Aorta (tissue), 5 donors: ENCODE measurements around the gene SYCP3. TPM values are rescaled to one million over a fixed set of nuclear protein-coding genes. Genes with fewer than 3 reads are reported as not detected.
A peak's percentile ranks its signal among the peaks of the same experiment; 100 is the strongest.

ENCODE experiments used
- ATAC-seq: fragments of 200-7000 bp; cut with Tn5 transposase; one replicate; pipeline ENCODE4 v1.9.1; 2022; ENCODE audit warnings: moderate library complexity; ENCODE audit not compliant: low FRiP score
- DNase-seq, 2 donors: peaks; one replicate each; pipeline ENCODE4 v3.0.0-alpha.2; 2020
- H3K27ac ChIP-seq, 2 donors: one replicate each; pipeline ENCODE4 v1.5.1; 2013; ENCODE audit warnings: low read length in 2 of 2, mild to moderate bottlenecking in 2 of 2, moderate library complexity in 2 of 2, control low read depth in 1 of 2, inconsistent platforms in 1 of 2, low read depth in 1 of 2
- H3K27me3 ChIP-seq, 2 donors: one replicate each; pipeline ENCODE4 v1.6.1; 2013; ENCODE audit warnings: control low read depth in 1 of 2, low read length in 1 of 2, mild to moderate bottlenecking in 1 of 2, moderate library complexity in 1 of 2; ENCODE audit not compliant: insufficient read depth in 2 of 2, control insufficient read depth in 1 of 2
- H3K36me3 ChIP-seq, 2 donors: one replicate each; pipeline ENCODE4 v1.6.1; 2013; ENCODE audit warnings: control low read depth in 1 of 2, low read length in 1 of 2, mild to moderate bottlenecking in 1 of 2; ENCODE audit not compliant: insufficient read depth in 2 of 2, control insufficient read depth in 1 of 2
- H3K4me1 ChIP-seq, 2 donors: one replicate each; pipeline ENCODE4 v1.6.1; 2013; ENCODE audit warnings: low read length in 2 of 2, control low read depth in 1 of 2, mild to moderate bottlenecking in 1 of 2, moderate library complexity in 1 of 2; ENCODE audit not compliant: insufficient read depth in 2 of 2, control insufficient read depth in 1 of 2
- H3K4me3 ChIP-seq, 2 donors: one replicate each; pipeline ENCODE4 v1.5.1; 2013; ENCODE audit warnings: low read length in 2 of 2, control low read depth in 1 of 2, mild to moderate bottlenecking in 1 of 2
- H3K9me3 ChIP-seq: one replicate; pipeline ENCODE4 v1.6.1; 2013; ENCODE audit warnings: mild to moderate bottlenecking, low read length; ENCODE audit not compliant: control insufficient read depth
- WGBS, 2 donors: extraction: QIAGEN DNeasy Blood & Tissue Kit; methylation state at CpG; one replicate each; pipeline ENCODE4 v1.1.7; 2013; 5-methylcytosine and 5-hydroxymethylcytosine counted together
- intact Hi-C, 2 donors: fragments of 100-400 bp; cut with DNase I; formaldehyde crosslinking; loops; one replicate each; pipeline versions ENCODE4 v1.14.2 to v1.15.0; 2022
- polyA plus RNA-seq, 2 donors: library from polyadenylated mRNA; stranded (reverse); fragments of 200-250 nt; gene quantifications; one replicate each; pipeline ENCODE4 v1.2.3, GENCODE V29; 2013
- total RNA-seq, 2 donors: library from RNA; stranded (reverse); fragmentation: NEBNext Ultra II Directional; extraction: Animal tissue kit (Norgen Biotek cat#: 25700); gene quantifications; one replicate each; pipeline ENCODE4 v1.2.1, GENCODE V29; 2021
- donor health status: healthy with polysubstance abuse.
- donor health status: Bipolar disorder and iron deficiency.
- donor health status: DM: no; HTN: no; CAD: no.
- donor health status: DM: no; HTN: no; CAD: no.
- donor health status: DM: yes; HTN: yes; CAD: no.

The SYCP3 gene
- total and polyA plus RNA-seq, 4 donors = 0.03 to 0.65 (median 0.48) TPM; not detected in 1

DNA sequence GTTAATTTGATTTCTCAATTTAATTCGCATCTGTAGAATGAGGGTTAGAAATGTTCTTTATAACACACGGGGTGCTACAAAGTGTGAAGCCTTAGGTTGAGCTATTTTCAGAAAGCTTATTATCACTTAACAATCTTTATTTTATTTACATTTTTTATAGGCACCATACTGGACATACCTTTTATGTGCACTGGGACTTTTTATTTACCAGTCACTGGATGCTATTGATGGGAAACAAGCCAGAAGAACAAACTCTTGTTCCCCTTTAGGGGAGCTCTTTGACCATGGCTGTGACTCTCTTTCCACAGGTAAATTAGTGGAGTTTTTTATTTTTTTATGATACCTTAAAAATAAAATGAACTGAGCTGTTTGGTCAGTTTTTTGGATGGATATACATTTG is 25.3 kb downstream of the SYCP3 start:
- Histone ChIP-seq H3K27me3 (no peaks in the 10 kb centered on the region), H3K4me3 (no peak overlapping the region), H3K4me1 (peaks cover 0 to 2% of the 10 kb centered on the region in 2 donors), H3K36me3 (no peaks in the 10 kb centered on the region), H3K27ac (no peak overlapping the region), H3K9me3 (no peaks in the 10 kb centered on the region)
- intact Hi-C loops = no loop called here
- DNase-seq = no peak
- WGBS, 2 donors = 88 to 91% methylated on average over 2 of the region's 2 CpGs
- no peak for ATAC-seq

DNA sequence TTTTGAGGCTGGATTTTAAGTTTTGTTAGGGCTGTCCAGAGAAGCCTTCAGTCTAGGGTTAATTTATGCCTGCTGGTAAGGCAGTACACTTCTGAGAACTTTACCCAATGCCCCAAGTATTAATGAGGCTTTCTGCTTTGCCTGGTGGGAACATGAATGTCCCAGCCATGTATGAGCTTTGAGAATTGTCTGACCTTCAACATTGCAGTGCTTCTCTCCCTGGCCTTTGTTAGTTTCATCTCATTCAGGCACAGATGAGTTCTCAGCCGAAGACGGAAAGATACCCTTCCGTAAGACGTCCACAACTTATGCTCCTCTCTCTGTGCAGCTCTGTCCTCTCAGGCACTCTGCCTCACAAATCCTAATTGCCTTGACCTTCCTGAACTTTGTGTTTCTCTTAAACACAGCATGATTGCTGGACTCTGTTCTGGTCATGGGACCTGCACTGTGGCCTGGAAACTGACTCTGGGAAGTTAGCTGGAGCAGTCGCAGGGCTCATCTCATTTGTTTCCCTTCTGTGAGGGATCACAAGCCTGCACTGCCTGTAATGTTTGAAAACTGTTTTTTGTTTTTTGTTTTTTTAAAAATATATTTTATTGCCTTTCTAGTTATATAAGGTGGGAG is 26.1 kb downstream of the SYCP3 start:
- 66 to 75% methylated on average over 5 of the region's 5 CpGs for WGBS, 2 donors
- no peak overlapping the region for H3K27ac ChIP-seq
- H3K4me1 ChIP-seq = peaks cover 0 to 2% of the 10 kb centered on the region in 2 donors
- DNase-seq (peak in 1 of 2 donors; percentile 64), ATAC-seq (peak; percentile 79)
- intact Hi-C loops = no loop called here
- no peaks in the 10 kb centered on the region for H3K27me3 ChIP-seq
- no peaks in the 10 kb centered on the region for H3K9me3 ChIP-seq
- no peaks in the 10 kb centered on the region for H3K36me3 ChIP-seq
- H3K4me3 ChIP-seq = no peak overlapping the region

DNA sequence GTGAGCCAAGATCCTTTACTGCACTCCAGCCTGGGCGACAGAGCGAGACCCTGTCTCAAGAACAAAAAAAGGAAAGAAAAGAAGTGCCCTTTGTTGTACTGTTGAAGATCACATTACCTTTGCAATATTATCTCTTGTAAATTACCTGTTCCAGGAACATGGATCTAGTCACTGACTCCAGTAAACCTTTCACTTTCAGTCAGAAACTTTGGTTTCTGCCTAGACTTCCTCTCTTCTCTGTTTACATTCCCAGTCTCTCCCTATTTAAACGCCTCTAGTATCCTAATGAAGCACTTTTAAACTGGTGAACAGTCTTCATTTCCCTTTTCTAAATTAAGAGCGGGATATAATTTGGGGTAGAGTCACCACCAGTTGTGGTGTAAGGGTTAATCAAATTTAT is 29.0 kb downstream of the SYCP3 start:
- DNase-seq (no peak), ATAC-seq (no peak)
- no peaks in the 10 kb centered on the region for H3K27me3 ChIP-seq
- no peak overlapping the region for H3K4me3 ChIP-seq
- H3K27ac ChIP-seq = no peak overlapping the region
- peaks cover 0 to 2% of the 10 kb centered on the region in 2 donors for H3K4me1 ChIP-seq
- no peaks in the 10 kb centered on the region for H3K36me3 ChIP-seq
- intact Hi-C loops = no loop called here
- no peaks in the 10 kb centered on the region for H3K9me3 ChIP-seq
- WGBS, 2 donors = 94 to 95% methylated on average over 4 of the region's 4 CpGs

DNA sequence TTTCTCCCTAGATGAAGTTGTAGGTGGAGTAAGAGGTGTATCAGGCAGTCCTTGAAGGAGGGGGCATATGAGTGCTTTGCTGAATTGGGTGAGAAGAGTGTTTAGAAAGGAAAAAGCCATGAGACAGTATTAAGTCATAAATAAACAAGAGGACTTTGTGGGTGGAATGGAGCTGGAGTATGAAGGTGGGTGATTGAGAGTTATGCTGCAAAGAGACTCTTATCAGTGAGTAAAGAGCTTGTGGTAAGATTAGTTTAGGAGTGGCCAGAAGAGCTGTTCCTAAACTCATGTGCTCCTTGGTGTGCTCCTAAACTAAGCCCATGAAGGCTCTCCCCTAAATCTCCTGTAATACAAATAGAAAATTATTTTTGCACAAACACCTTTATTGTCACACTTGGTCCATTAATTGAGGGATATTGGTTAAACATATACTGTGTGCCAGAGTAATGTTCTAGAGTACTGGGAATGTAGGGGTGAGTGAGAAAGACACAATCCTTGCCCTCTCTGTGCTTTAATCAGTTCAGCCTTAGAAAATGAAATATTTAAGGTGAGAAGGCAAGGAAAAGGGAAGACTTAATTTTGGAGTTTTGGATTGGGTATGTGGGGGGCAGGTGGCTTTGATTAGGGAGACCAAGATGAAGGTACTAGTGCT is 32.0 kb downstream of the SYCP3 start:
- no peak for ATAC-seq
- Histone ChIP-seq H3K27me3 (no peaks in the 10 kb centered on the region), H3K36me3 (no peaks in the 10 kb centered on the region), H3K4me1 (peaks cover 0 to 2% of the 10 kb centered on the region in 2 donors), H3K27ac (no peak overlapping the region), H3K9me3 (no peaks in the 10 kb centered on the region), H3K4me3 (no peak overlapping the region)
- intact Hi-C loops = no loop called here
- no peak for DNase-seq

DNA sequence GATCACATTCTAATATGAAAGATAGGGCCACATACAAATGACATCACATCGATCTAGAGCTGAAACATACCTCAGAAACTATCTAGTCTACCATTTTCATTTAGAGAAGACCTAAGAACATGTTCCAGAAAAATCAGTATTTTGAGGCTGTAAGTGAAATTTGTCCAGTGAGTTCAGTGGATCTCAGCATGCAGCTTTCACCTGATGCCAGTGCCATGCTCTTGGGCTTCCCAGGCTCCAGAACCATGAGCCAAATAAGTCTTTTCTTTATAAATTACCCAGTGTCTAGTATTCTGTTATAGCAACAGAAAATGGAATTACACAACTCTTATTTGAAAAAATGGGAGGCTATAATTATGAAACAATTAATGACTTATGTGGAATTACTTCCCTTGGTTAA is 32.9 kb downstream of the SYCP3 start:
- Histone ChIP-seq H3K36me3 (no peaks in the 10 kb centered on the region), H3K27me3 (no peaks in the 10 kb centered on the region), H3K4me3 (no peak overlapping the region), H3K27ac (no peak overlapping the region), H3K4me1 (peaks cover 0 to 2% of the 10 kb centered on the region in 2 donors), H3K9me3 (no peaks in the 10 kb centered on the region)
- intact Hi-C loops = no loop called here
- 99 to 100% methylated on average over 1 of the region's 1 CpG for WGBS, 2 donors
- no peak for DNase-seq
- ATAC-seq = no peak

DNA sequence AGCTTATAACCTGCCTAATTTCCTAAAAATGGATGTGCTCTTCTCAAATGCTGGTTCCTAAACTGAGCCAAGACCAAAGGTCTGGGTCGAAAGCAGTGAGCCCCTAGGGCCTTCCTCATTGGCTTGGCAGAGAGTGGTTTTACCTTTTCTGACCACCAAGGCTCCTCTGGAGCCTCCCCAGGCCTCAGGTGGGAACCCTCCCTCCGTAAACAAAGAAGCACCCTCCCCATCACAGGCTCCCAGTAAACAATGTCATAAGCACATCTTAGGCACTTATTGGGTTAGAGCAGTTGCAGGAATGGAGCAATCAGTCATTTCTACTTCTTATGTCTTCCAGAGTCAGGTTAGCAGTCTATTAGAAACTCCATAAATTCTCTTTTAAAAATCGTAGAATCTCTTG is 35.8 kb downstream of the SYCP3 start:
- DNase-seq (no peak), ATAC-seq (no peak)
- no peak overlapping the region for H3K27ac ChIP-seq
- no peaks in the 10 kb centered on the region for H3K27me3 ChIP-seq
- 84 to 88% methylated on average over 3 of the region's 3 CpGs for WGBS, 2 donors
- H3K4me3 ChIP-seq = no peak overlapping the region
- intact Hi-C loops = no loop called here
- H3K36me3 ChIP-seq = no peaks in the 10 kb centered on the region
- H3K9me3 ChIP-seq = no peaks in the 10 kb centered on the region
- H3K4me1 ChIP-seq = peaks cover 0 to 2% of the 10 kb centered on the region in 2 donors

DNA sequence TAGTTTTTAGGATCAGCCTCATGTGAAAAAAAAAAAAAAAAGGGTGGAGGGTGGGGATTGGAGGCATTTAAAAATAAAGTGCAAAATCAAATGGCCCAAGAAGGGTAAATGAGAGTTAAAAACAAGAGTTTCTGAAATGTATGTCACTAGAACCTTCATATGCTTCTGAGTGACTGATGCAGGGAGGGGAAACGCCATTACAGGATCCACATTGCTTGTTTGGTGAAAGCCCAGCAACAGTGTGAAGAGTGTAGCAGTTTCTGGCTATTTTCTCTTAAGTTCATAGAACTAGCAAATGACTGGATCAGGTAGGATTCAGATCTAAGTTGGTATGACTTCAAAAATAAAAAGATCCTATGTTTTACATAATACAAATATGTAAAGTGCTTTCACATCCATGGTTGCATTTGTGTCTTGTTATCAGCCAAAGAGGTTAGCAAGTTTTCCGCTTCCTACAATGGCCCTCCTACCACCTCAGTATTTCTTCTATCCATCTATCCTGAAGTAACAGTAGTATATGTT is 38.9 kb downstream of the SYCP3 start:
- Histone ChIP-seq H3K4me1 (peaks cover 0 to 2% of the 10 kb centered on the region in 2 donors), H3K9me3 (no peaks in the 10 kb centered on the region), H3K27ac (no peak overlapping the region), H3K27me3 (no peaks in the 10 kb centered on the region), H3K36me3 (no peaks in the 10 kb centered on the region), H3K4me3 (no peak overlapping the region)
- ATAC-seq (no peak), DNase-seq (no peak)
- intact Hi-C loops = no loop called here
- WGBS, 2 donors = 88 to 89% methylated on average over 2 of the region's 2 CpGs

DNA sequence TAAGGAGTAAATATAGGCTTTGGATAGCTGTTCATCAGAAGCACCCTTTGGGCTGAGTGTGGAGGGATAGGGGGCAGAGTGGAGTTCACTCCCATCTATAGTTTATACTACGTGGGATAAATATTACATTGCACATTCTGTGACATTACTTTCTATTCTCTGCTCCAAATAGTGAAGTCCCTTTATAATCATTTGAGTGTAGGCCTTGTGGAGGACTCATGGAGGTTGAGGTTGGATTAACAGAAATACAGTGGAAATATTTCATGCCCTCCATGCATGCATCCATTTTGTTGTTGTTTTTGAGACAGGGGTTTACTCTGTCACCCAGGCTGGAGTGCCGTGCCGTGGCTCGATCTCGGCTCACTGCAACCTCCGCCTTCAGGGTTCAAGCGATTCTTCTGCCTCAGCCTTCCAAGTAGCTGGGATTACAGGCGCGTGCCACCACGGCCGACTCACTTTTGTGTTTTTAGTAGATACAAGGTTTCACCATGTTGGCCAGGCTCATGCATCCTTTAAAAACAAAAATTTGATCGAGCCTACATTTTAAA is 40.4 kb downstream of the SYCP3 start:
- intact Hi-C loops = no loop called here
- DNase-seq (no peak), ATAC-seq (no peak)
- Histone ChIP-seq H3K27me3 (no peaks in the 10 kb centered on the region), H3K36me3 (no peaks in the 10 kb centered on the region), H3K27ac (no peak overlapping the region), H3K4me1 (peaks cover 0 to 2% of the 10 kb centered on the region in 2 donors), H3K4me3 (peak overlapping the region; percentile 52 to 68), H3K9me3 (no peaks in the 10 kb centered on the region)
- WGBS, 2 donors = 81 to 82% methylated on average over 12 of the region's 12 CpGs
